Testis (tissue), 2 donors: ENCODE data around the gene BANK1.

Source experiments
- POLR2A ChIP-seq: fragments of 450-650 bp; IDR thresholded peaks from one replicate; pipeline ENCODE4 v1.6.1; 2017; ENCODE audit warnings: antibody characterized with exemption, mild to moderate bottlenecking, moderate library complexity
- TF ChIP-seq, protein P1 (sequence below), 3 experiments: fragments of 450-650 bp in 2 of 3; fragments of 200-600 bp in 1 of 3; sonication (generic) in 1 of 3; IDR thresholded peaks; one replicate each; pipeline ENCODE4 v1.5.1; 2016 to 2019; ENCODE audit warnings: antibody characterized with exemption in 3 of 3, mild to moderate bottlenecking in 2 of 3, moderate library complexity in 1 of 3

DNA sequence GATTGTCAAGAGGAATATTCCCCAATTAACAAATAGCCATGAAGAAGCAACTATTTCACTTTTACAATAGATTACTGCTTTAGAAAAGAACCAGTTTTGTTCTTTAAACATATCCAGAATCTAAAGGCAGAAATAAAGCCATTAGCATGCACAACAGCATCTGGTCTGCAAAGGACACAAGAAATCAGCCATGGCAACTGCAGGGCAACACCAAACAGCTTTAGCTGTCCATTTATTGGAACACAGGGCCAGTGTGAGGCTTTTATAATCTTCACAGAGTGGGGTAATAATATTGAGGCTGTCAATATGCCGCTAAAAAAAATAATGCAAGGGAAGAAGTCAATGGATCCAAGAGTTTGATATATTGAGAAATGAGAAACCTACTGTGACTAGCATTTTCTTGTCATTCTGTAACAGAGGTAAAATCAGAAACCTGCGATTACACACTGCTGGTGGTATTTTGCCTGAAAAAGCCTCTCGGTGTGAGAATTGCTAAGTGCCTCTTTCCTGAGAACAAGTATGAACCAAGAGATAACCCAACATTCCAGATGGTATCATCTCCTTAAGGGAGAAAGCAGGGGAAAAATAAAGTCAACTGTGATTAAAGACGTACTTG, 2.7 kb upstream of the BANK1 start:
- TF ChIP-seq, protein P1, sequence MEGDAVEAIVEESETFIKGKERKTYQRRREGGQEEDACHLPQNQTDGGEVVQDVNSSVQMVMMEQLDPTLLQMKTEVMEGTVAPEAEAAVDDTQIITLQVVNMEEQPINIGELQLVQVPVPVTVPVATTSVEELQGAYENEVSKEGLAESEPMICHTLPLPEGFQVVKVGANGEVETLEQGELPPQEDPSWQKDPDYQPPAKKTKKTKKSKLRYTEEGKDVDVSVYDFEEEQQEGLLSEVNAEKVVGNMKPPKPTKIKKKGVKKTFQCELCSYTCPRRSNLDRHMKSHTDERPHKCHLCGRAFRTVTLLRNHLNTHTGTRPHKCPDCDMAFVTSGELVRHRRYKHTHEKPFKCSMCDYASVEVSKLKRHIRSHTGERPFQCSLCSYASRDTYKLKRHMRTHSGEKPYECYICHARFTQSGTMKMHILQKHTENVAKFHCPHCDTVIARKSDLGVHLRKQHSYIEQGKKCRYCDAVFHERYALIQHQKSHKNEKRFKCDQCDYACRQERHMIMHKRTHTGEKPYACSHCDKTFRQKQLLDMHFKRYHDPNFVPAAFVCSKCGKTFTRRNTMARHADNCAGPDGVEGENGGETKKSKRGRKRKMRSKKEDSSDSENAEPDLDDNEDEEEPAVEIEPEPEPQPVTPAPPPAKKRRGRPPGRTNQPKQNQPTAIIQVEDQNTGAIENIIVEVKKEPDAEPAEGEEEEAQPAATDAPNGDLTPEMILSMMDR (IDR thresholded peaks at IDR 0.05): no peak
- TF ChIP-seq POLR2A: no peak
